Ovary (tissue), 9 donors: ENCODE data around the gene ACSF3. TPM values are rescaled to one million over a fixed set of nuclear protein-coding genes. Genes with fewer than 3 reads are reported as not detected.

Experiments
- DNase-seq, 5 donors: peaks; one replicate each; pipeline ENCODE4 v3.0.0-alpha.2; 2019 to 2020
- H3K27ac ChIP-seq, 2 donors: fragments of 200-600 bp; one replicate each; pipeline versions ENCODE4 v1.5.1 to v1.8.0; 2019 to 2022
- H3K27me3 ChIP-seq: fragments of 200-600 bp; one replicate; pipeline ENCODE4 v1.8.0; 2022
- H3K36me3 ChIP-seq: fragments of 200-600 bp; sonication (generic); one replicate; pipeline ENCODE4 v1.5.1; 2019
- H3K4me1 ChIP-seq: one replicate; pipeline ENCODE4 v1.8.1; 2013; ENCODE audit warnings: mild to moderate bottlenecking, moderate library complexity; ENCODE audit not compliant: insufficient read depth
- H3K4me3 ChIP-seq: fragments of 200-600 bp; sonication (generic); one replicate; pipeline ENCODE4 v1.5.1; 2017
- H3K9me3 ChIP-seq, 2 donors: fragments of 200-600 bp in 1 of 2; sonication (generic) in 1 of 2; one replicate each; pipeline versions ENCODE4 v1.5.1 to v1.8.1; 2013 to 2019; ENCODE audit warnings: mild to moderate bottlenecking in 1 of 2, moderate library complexity in 1 of 2
- EP300 ChIP-seq: sonication (generic); formaldehyde crosslinking; IDR thresholded peaks from one replicate; pipeline ENCODE4 v1.6.1; 2017; ENCODE audit warnings: antibody characterized with exemption
- POLR2A ChIP-seq: fragments of 450-650 bp; IDR thresholded peaks from one replicate; pipeline ENCODE4 v1.6.1; 2017; ENCODE audit warnings: antibody characterized with exemption, mild to moderate bottlenecking, moderate library complexity
- WGBS, 3 donors: extraction: QIAGEN DNeasy Blood & Tissue Kit in 1 of 3; methylation state at CpG; one replicate each; pipeline versions ENCODE4 v1.1.5 to v1.1.7; 2013 to 2017; 5-methylcytosine and 5-hydroxymethylcytosine counted together
- intact Hi-C, 4 donors: fragments of 100-400 bp; cut with DNase I; formaldehyde crosslinking; loops; one replicate each; pipeline versions ENCODE4 v1.11.0 to v1.15.1; 2022 to 2023
- polyA plus RNA-seq, 2 donors: library from polyadenylated mRNA; stranded (reverse); fragments of 200-250 nt in 1 of 2; fragments of 350-450 nt in 1 of 2; fragmentation: Illumina TruSeq in 1 of 2; extraction: RNeasy Lipid Tissue Mini Kit (QIAGEN cat#74804) in 1 of 2; gene quantifications; one replicate each; pipeline ENCODE4 v1.2.3, GENCODE V29; 2013 to 2014
- total RNA-seq, 7 donors: library from RNA; depleted of rRNA in 2 of 7; stranded (reverse); fragments of >200 nt in 2 of 7; fragmentation: NEBNext Ultra II Directional in 3 of 7; extraction: Animal tissue kit (Norgen Biotek cat#: 25700) in 3 of 7; gene quantifications; one replicate each; pipeline versions ENCODE4 v1.1.0 to v1.2.4, GENCODE V29; 2016 to 2023
- TF ChIP-seq, protein P1 (sequence below), 3 donors: fragments of 450-650 bp in 2 of 3; fragments of 200-600 bp in 1 of 3; IDR thresholded peaks; one replicate each; pipeline versions ENCODE4 v1.5.1 to v1.8.0; 2016 to 2022; ENCODE audit warnings: antibody characterized with exemption in 3 of 3, mild to moderate bottlenecking in 1 of 3
- donor health status: DM: no; HTN: no; CAD: no; lungs with moderate emphysema.
- donor health status: DM: no; HTN: no; CAD: no.
- donor health status: Bipolar disorder and iron deficiency.
- donor health status: DM: yes; HTN: yes; CAD: no.
- donor health status: DM: no; HTN: no; CAD: no.
- donor health status: DM: yes; HTN: yes; CAD: no.

Gene ACSF3
- total and polyA plus RNA-seq, 9 donors: 16.2 to 40.9 (median 28.0) TPM

DNA sequence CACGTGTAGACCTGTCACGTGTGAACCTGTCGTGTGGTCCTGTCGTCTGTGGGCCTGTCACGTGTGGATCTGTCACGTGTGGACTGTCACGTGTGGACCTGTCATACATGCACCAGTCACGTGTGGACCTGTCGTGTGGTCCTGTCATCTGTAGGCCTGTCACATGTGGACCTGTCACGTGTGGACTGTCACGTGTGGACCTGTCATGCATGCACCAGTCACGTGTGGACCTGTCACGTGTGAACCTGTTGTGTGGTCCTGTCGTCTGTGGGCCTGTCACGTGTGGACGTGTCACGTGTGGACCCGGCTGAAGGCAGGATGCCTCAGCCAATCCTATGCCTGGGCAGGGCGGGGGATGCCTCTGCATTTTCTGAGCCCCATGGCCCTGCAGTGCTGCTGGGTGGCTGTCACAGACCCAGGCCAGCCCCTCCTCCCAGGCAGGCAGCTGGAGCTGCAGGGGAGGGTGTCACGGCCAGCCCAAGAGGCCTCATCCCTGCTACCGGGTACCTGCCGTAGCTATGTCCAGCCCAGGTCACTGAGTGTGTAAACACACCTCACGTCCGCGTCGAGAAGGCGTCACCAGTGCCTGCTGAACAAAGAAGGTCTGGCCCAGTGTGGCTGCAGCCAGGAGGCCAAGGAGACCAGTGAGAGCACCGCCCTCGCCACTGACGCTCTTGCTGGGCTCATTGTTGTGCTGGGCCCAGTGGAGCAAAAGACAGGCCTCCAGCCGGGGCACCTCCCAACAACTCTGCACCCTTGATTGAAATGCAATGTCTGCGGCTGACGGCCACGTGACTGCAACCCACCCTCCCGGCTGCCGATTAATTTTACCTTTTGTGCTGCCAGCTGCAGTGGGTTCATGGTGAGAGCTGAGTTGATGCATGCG, 18.6 kb upstream of the ACSF3 start:
- no peaks in the 10 kb centered on the region for H3K4me1 ChIP-seq
- no peak overlapping the region for H3K27ac ChIP-seq
- TF ChIP-seq POLR2A (no peak), EP300 (no peak)
- TF ChIP-seq, protein P1, sequence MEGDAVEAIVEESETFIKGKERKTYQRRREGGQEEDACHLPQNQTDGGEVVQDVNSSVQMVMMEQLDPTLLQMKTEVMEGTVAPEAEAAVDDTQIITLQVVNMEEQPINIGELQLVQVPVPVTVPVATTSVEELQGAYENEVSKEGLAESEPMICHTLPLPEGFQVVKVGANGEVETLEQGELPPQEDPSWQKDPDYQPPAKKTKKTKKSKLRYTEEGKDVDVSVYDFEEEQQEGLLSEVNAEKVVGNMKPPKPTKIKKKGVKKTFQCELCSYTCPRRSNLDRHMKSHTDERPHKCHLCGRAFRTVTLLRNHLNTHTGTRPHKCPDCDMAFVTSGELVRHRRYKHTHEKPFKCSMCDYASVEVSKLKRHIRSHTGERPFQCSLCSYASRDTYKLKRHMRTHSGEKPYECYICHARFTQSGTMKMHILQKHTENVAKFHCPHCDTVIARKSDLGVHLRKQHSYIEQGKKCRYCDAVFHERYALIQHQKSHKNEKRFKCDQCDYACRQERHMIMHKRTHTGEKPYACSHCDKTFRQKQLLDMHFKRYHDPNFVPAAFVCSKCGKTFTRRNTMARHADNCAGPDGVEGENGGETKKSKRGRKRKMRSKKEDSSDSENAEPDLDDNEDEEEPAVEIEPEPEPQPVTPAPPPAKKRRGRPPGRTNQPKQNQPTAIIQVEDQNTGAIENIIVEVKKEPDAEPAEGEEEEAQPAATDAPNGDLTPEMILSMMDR (IDR thresholded peaks at IDR 0.05): no peak
- intact Hi-C loops: no loop called here
- H3K9me3 ChIP-seq: no peaks in the 10 kb centered on the region
- no peak overlapping the region for H3K4me3 ChIP-seq
- no peak for DNase-seq
- H3K27me3 ChIP-seq: no peaks in the 10 kb centered on the region
- no peaks in the 10 kb centered on the region for H3K36me3 ChIP-seq
- WGBS, 3 donors: 90 to 92% (median 92%) methylated on average over 37 of the region's 37 CpGs

DNA sequence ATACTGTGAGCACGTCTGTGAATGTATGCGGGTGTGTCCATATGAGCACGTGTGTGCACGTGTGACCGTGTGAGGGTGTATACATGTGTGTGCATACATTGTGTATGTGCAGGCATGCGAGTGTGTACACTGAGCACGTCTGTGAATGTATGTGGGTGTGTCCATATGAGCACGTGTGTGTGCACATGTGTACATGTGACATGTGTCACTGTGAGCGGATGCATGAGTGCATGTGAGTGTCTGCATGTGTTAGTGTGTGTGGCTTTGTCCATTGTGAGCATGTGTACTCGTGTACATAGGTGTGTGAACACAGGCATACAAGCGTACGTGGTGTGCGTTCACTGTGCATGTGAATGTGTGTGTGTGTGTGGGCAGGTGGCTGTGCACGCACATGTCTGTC, 17.5 kb upstream of the ACSF3 start:
- Histone ChIP-seq H3K9me3 (no peaks in the 10 kb centered on the region), H3K27me3 (no peaks in the 10 kb centered on the region), H3K27ac (no peak overlapping the region), H3K4me1 (no peaks in the 10 kb centered on the region), H3K36me3 (no peaks in the 10 kb centered on the region), H3K4me3 (no peak overlapping the region)
- 89 to 93% (median 91%) methylated on average over 14 of the region's 14 CpGs for WGBS, 3 donors
- no peak for DNase-seq
- TF ChIP-seq POLR2A: no peak
- no peak for TF ChIP-seq EP300
- TF ChIP-seq, protein P1 (IDR thresholded peaks at IDR 0.05): no peak
- intact Hi-C loops: no loop called here

DNA sequence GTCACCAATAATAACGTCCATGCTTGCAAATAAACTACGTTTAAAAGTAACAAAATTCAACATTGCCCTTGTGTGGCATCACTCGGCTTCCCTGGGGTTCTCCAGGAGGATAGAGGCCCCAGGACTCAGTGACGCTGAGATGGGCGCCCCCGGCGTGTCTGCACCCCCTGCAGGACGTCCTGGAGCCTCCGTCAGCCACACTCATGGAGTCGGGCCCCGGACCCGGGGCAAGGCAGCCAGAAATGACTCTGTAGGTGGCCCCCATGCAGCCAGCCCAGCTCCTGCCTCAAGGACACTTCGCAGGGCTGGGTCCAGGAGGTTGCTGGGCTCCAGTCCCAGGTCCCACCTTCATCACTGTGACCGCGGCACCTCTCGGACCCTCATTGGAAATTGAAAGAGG, 16.6 kb upstream of the ACSF3 start:
- H3K4me1 ChIP-seq: no peaks in the 10 kb centered on the region
- no peak for DNase-seq
- no peaks in the 10 kb centered on the region for H3K36me3 ChIP-seq
- H3K9me3 ChIP-seq: no peaks in the 10 kb centered on the region
- TF ChIP-seq EP300: no peak
- no peak overlapping the region for H3K27ac ChIP-seq
- 80 to 85% (median 85%) methylated on average over 13 to 16 of the region's 16 CpGs for WGBS, 3 donors
- intact Hi-C loops: no loop called here
- no peak overlapping the region for H3K4me3 ChIP-seq
- H3K27me3 ChIP-seq: no peaks in the 10 kb centered on the region

DNA sequence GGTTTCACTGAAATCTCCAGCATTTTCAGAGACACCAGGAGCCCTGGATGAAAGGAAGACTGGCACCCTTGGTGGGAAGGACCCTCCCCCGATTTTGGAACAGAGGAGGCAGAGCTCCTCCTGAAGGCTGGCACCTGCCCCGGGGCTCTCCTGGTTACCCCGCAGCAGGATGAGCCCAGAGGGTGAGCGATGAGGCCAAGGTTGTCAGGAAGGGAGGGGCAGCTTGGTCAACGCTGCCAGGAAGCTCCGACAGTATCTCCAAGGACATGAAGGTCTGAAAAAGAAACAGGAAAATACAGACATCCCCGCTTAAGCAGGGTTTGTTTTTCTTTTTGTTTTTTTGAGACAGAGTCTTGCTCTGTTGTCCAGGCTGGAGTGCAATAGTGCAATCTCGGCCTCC, 15.5 kb upstream of the ACSF3 start:
- no peaks in the 10 kb centered on the region for H3K4me1 ChIP-seq
- H3K36me3 ChIP-seq: no peaks in the 10 kb centered on the region
- TF ChIP-seq EP300 (no peak), POLR2A (no peak)
- TF ChIP-seq, protein P1 (IDR thresholded peaks at IDR 0.05): no peak
- WGBS, 3 donors: 13 to 22% (median 13%) methylated on average over 8 of the region's 8 CpGs
- H3K27ac ChIP-seq: no peak overlapping the region
- H3K4me3 ChIP-seq: no peak overlapping the region
- DNase-seq: no peak
- H3K9me3 ChIP-seq: no peaks in the 10 kb centered on the region
- H3K27me3 ChIP-seq: no peaks in the 10 kb centered on the region
- intact Hi-C loops: no loop called here

DNA sequence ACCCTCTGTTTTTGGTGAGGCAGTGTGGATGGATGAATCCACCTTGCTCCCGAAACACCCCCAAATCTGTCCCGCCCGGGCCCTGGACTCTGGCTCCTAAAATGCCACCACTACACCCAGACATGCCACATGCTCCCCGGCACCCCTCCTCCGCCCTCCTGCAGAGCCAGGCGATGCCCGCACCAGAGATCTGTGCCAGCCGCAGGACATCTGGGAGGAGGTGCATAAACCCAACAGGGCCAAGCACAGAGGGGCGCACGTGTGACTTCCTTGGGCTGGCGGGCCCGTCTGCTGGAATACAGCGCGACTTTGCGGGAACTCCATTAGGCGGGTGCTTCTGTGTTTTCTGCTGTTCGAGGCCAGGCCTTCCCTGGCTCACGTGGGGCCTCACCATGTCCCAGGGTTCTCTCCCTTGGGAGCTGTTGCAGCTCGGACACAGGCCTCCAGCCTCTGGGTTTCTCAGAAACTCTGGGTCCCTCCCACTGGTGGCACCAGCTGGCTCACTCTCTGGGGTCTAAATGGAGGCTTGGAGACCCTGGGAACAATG, 14.1 kb upstream of the ACSF3 start:
- Histone ChIP-seq H3K27me3 (no peaks in the 10 kb centered on the region), H3K9me3 (no peaks in the 10 kb centered on the region), H3K4me3 (no peak overlapping the region), H3K4me1 (no peaks in the 10 kb centered on the region), H3K36me3 (no peaks in the 10 kb centered on the region), H3K27ac (no peak overlapping the region)
- intact Hi-C loops: no loop called here
- TF ChIP-seq POLR2A: no peak
- TF ChIP-seq, protein P1 (IDR thresholded peaks at IDR 0.05): no peak
- no peak for TF ChIP-seq EP300
- no peak for DNase-seq
- 82 to 90% (median 89%) methylated on average over 19 of the region's 19 CpGs for whole genome bisulfite sequencing, 3 donors
